Epithelial cell of proximal tubule (primary cell): Measurements from ENCODE around the gene CABCOCO1. TPM values are rescaled to one million over a fixed set of nuclear protein-coding genes. Genes with fewer than 3 reads are reported as not detected.
A peak's percentile ranks its signal among the peaks of the same experiment; 100 is the strongest.

Experiments
- DNase-seq: peaks from one replicate; pipeline ENCODE4 v3.0.0-alpha.2; 2011; ENCODE audit warnings: low read depth
- H3K4me3 ChIP-seq: 2 replicates; pipeline ENCODE4 v1.5.1; 2011; ENCODE audit warnings: low read depth, mild to moderate bottlenecking, low read length
- total RNA-seq: library from RNA; depleted of rRNA; stranded (reverse); fragments of >200 nt; gene quantifications from 2 replicates; pipeline ENCODE4 v1.2.3, GENCODE V29; 2015
- TF ChIP-seq, protein P1 (sequence below): conservative IDR thresholded peaks from 2 replicates; pipeline ENCODE4 v1.5.1; 2012; ENCODE audit warnings: low read depth, mild to moderate bottlenecking, low read length

CABCOCO1 gene, protein sequence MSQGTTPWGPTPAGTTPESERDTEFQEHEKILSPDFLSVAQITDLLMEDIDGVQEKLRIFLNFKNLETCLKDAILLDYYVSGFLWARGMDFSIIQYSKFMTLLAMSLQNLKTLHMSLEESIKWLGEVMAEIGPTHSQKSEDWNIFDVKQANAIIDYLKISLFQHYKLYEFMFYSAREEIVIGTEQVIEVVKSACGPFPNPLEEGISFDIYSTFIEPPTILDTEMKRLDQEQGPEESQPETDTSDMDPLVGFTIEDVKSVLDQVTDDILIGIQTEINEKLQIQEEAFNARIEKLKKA
- total RNA-seq = 0.14 and 0.86 TPM in 2 replicates

DNA sequence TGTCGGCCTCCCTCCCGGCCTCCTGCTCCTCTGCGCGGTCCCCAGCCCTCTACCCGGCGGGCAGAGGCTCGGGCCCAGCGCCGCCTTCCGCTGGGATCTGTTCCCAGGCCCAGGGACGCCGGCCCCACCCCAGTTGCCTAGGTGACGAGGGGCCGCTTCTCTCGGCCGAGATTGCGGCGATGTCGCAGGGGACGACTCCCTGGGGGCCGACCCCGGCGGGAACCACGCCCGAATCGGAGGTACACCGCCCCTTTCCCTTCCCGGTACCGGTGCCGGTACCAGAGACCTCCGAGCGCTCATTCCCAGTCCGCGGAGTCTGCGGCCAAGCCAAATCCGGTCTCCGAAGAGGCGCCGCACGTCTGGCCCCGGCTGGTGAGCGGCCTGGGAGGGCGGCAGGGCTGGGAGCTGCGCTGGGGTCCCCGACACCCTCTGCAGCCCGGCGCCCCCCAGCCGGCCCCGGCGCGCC lies at the start of gene CABCOCO1:
CABCOCO1 (plus strand) TSS at position 136 of the 466 bp plus-strand sequence; CDS start at position 180, 44 bp downstream.
- TF ChIP-seq, protein P1, sequence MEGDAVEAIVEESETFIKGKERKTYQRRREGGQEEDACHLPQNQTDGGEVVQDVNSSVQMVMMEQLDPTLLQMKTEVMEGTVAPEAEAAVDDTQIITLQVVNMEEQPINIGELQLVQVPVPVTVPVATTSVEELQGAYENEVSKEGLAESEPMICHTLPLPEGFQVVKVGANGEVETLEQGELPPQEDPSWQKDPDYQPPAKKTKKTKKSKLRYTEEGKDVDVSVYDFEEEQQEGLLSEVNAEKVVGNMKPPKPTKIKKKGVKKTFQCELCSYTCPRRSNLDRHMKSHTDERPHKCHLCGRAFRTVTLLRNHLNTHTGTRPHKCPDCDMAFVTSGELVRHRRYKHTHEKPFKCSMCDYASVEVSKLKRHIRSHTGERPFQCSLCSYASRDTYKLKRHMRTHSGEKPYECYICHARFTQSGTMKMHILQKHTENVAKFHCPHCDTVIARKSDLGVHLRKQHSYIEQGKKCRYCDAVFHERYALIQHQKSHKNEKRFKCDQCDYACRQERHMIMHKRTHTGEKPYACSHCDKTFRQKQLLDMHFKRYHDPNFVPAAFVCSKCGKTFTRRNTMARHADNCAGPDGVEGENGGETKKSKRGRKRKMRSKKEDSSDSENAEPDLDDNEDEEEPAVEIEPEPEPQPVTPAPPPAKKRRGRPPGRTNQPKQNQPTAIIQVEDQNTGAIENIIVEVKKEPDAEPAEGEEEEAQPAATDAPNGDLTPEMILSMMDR = peak; percentile 21
- H3K4me3 ChIP-seq = peak within 1 kb of the TSS; percentile 70
- no peak for DNase-seq

DNA sequence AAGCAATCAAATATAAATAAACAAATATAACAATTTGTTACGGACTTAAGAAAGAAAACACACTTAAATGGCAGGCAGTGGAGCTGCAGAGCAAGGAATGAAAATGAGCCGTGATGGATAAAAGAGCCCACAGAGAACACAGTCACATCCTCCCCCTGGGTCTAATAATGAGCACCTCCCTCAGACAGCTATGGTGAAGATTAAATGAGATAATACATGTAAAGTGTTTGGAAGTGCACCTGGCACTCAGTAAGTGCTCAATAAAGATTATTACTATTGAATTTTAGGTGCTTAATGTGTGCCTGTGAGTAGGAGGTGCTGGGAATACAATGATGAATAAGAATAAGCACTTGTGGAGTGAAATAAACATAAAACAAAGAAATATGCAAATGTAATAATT lies 49.1 kb upstream of the CABCOCO1 start:
- no peak overlapping the region for H3K4me3 ChIP-seq
- TF ChIP-seq, protein P1 = no peak
- DNase-seq = no peak

DNA sequence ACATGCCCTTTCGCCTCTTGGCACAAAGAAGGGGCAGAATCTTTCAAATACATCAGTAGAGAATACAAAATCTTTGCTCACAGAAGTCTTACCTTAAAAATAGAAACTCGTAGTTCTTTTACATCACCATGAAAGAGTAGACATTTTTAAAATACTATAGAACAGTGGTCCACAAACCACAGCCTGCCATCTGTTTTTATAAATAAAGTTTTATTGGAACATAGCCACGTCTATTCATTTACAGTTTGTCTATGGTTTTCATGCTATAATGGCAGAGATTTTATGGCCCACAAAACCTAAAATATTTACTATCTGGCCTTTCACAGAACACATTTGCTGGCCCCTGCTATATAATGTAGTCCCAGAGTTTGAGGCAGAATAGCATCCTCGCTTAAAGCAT lies 46.1 kb upstream of the CABCOCO1 start:
- TF ChIP-seq, protein P1 = no peak
- DNase-seq = no peak
- H3K4me3 ChIP-seq = no peak overlapping the region

DNA sequence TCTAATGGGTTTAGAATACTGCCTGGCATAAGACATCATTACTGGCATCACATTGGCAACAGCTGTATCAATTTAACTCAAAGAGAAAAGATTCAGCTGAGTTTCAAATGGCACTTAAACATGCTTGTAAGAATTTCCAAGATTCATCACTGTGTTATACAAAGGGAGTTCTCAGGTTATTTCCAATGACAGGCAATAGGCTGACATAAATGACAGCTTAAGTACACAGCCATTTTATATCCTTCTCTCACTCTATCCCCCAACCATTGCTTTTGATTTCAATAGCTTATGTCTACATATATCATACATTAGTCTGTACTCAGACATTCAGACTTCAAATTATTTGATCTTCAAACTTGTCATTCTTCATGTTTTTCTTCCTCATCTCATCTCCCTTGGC lies 45.5 kb upstream of the CABCOCO1 start:
- TF ChIP-seq, protein P1 = no peak
- H3K4me3 ChIP-seq = no peak overlapping the region
- no peak for DNase-seq

DNA sequence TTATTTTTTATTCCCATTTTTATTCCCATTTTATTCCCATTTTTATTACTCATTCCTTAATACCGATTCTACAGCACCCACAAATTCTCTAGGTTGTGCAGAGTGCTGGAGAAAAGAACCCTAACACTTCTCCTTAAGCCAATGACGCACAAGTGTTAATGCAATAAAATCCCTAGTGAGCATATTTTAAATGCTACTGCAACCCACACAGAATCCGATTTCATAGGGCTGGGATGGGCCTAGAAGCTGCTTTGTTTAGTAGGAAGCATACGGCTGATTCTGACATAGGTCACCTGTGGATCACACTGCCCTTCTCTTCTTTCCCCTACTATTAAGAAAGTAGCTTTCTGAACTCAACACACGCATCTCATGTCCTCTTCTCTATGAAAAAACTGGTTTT lies 45.1 kb upstream of the CABCOCO1 start:
- no peak for DNase-seq
- TF ChIP-seq, protein P1 = no peak
- no peak overlapping the region for H3K4me3 ChIP-seq

DNA sequence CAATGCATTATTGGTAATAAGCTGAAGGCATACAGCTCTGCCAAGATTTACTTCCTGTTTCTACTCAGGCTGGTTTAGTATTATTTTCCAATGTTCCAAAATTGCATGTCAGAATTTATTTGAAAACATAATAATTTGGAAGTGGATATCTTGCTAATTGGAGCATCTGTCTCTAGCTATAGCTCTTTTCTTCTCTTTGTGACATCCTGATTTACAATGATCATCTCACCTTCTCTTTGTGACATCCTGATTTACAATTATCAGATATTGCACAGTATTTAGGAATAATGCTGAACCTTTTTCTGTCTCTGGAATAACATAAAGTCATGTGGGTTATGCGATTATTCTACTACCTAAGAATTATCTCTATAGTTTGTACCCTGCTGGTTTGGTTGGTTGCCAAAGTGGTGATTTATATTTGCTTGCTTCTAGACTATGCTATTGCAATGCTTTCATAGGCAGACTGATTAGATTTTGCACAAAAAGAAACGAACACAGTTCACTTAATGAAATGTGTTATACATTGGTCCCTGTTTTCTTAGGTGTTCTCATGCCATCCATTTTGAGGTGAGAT lies 44.3 kb upstream of the CABCOCO1 start:
- TF ChIP-seq, protein P1 = no peak
- DNase-seq = no peak
- H3K4me3 ChIP-seq = no peak overlapping the region
